Measurements from ENCODE around the gene MUSK.

The MUSK gene

GRCh38 chr9:110751971-110752370 lies 83.4 kb downstream of the MUSK start:
- ChIA-PET CTCF (no interaction called here), POLR2A (no interaction called here)
- no peak for DNase-seq (ENCODE audit: extremely low spot score)
- no peak for TF ChIP-seq SUZ12 (IDR thresholded peaks at IDR 0.05)
- no peak for TF ChIP-seq SP1 (IDR thresholded peaks at IDR 0.05)
- no peak for TF ChIP-seq L3MBTL2 (conservative IDR thresholded peaks at IDR 0.05)
- no peak for TF ChIP-seq ZNF384 (IDR thresholded peaks at IDR 0.05)
- no peak for TF ChIP-seq NFRKB (IDR thresholded peaks at IDR 0.05)
- TF ChIP-seq PKNOX1 (IDR thresholded peaks at IDR 0.05) = no peak
- no peak for TF ChIP-seq ARNT (IDR thresholded peaks at IDR 0.05)
- no peak for TF ChIP-seq FOXK2 (IDR thresholded peaks at IDR 0.05)
- no peak for TF ChIP-seq FOXM1 (IDR thresholded peaks at IDR 0.05; ENCODE audit: borderline replicate concordance)
- TF ChIP-seq ELF4 (IDR thresholded peaks at IDR 0.05) = no peak
- no peak for TF ChIP-seq CTBP1 (IDR thresholded peaks at IDR 0.05; ENCODE audit: borderline replicate concordance)

- DNase-seq (ENCODE audit: extremely low spot score) = no peak
Measured at GRCh38 chr9:110752766-110753165, 84.2 kb downstream of the MUSK start.

GRCh38 chr9:110753731-110754231 lies 85.2 kb downstream of the MUSK start:
- TF ChIP-seq SUZ12 (IDR thresholded peaks at IDR 0.05) = no peak
- TF ChIP-seq L3MBTL2 (conservative IDR thresholded peaks at IDR 0.05) = no peak
- TF ChIP-seq TARDBP (IDR thresholded peaks at IDR 0.05) = no peak
- TF ChIP-seq ARNT (IDR thresholded peaks at IDR 0.05) = no peak
- TF ChIP-seq FOXA1 (IDR thresholded peaks at IDR 0.05) = no peak
- TF ChIP-seq ZNF384 (IDR thresholded peaks at IDR 0.05) = no peak
- TF ChIP-seq NFRKB (IDR thresholded peaks at IDR 0.05) = no peak
- TF ChIP-seq HDGF (IDR thresholded peaks at IDR 0.05; ENCODE audit: borderline replicate concordance) = no peak
- TF ChIP-seq FOXM1 (IDR thresholded peaks at IDR 0.05; ENCODE audit: borderline replicate concordance) = no peak
- no peak for TF ChIP-seq PKNOX1 (IDR thresholded peaks at IDR 0.05)
- no peak for TF ChIP-seq SP1 (IDR thresholded peaks at IDR 0.05)
- TF ChIP-seq LEF1 (IDR thresholded peaks at IDR 0.05; ENCODE audit: borderline replicate concordance) = no peak
- no peak for TF ChIP-seq FOXK2 (IDR thresholded peaks at IDR 0.05)
- ChIA-PET CTCF (no interaction called here), POLR2A (no interaction called here)
- DNase-seq (ENCODE audit: extremely low spot score) = no peak

More at GRCh38 chr9:110752766-110753165, 84.2 kb downstream of the MUSK start:
- TF ChIP-seq BHLHE40 (IDR thresholded peaks at IDR 0.05; ENCODE audit: borderline replicate concordance) = no peak
- CTCF ChIA-PET = no interaction called here
- POLR2A ChIA-PET = no interaction called here

GRCh38 chr9:110755179-110755578 lies 86.6 kb downstream of the MUSK start:
- no peak for TF ChIP-seq FOXA1 (IDR thresholded peaks at IDR 0.05)
- TF ChIP-seq L3MBTL2 (conservative IDR thresholded peaks at IDR 0.05) = no peak
- no peak for TF ChIP-seq ZNF384 (IDR thresholded peaks at IDR 0.05)
- no peak for TF ChIP-seq LEF1 (IDR thresholded peaks at IDR 0.05; ENCODE audit: borderline replicate concordance)
- TF ChIP-seq CTBP1 (IDR thresholded peaks at IDR 0.05; ENCODE audit: borderline replicate concordance) = no peak
- no peak for TF ChIP-seq SUZ12 (IDR thresholded peaks at IDR 0.05)
- no peak for TF ChIP-seq ARNT (IDR thresholded peaks at IDR 0.05)
- no peak for TF ChIP-seq NFRKB (IDR thresholded peaks at IDR 0.05)
- no peak for TF ChIP-seq ELF4 (IDR thresholded peaks at IDR 0.05)
- TF ChIP-seq PKNOX1 (IDR thresholded peaks at IDR 0.05) = no peak
- POLR2A ChIA-PET = no interaction called here
- CTCF ChIA-PET = no interaction called here
- DNase-seq (ENCODE audit: extremely low spot score) = no peak

GRCh38 chr9:110758201-110758600 lies 89.6 kb downstream of the MUSK start:
- CTCF ChIA-PET = no interaction called here
- POLR2A ChIA-PET = no interaction called here
- TF ChIP-seq ZNF384 (IDR thresholded peaks at IDR 0.05) = no peak
- no peak for TF ChIP-seq NFRKB (IDR thresholded peaks at IDR 0.05)
- TF ChIP-seq SP1 (IDR thresholded peaks at IDR 0.05) = no peak
- no peak for TF ChIP-seq BHLHE40 (IDR thresholded peaks at IDR 0.05; ENCODE audit: borderline replicate concordance)
- no peak for TF ChIP-seq ELF4 (IDR thresholded peaks at IDR 0.05)
- no peak for TF ChIP-seq PKNOX1 (IDR thresholded peaks at IDR 0.05)
- no peak for TF ChIP-seq HDGF (IDR thresholded peaks at IDR 0.05; ENCODE audit: borderline replicate concordance)
- no peak for TF ChIP-seq LEF1 (IDR thresholded peaks at IDR 0.05; ENCODE audit: borderline replicate concordance)
- no peak for TF ChIP-seq ARNT (IDR thresholded peaks at IDR 0.05)
- no peak for TF ChIP-seq CTBP1 (IDR thresholded peaks at IDR 0.05; ENCODE audit: borderline replicate concordance)
- no peak for TF ChIP-seq FOXA1 (IDR thresholded peaks at IDR 0.05)
- no peak for TF ChIP-seq TARDBP (IDR thresholded peaks at IDR 0.05)
- no peak for TF ChIP-seq FOXM1 (IDR thresholded peaks at IDR 0.05; ENCODE audit: borderline replicate concordance)
- TF ChIP-seq SUZ12 (IDR thresholded peaks at IDR 0.05) = no peak
- TF ChIP-seq L3MBTL2 (conservative IDR thresholded peaks at IDR 0.05) = no peak
- no peak for TF ChIP-seq FOXK2 (IDR thresholded peaks at IDR 0.05)
- DNase-seq (ENCODE audit: extremely low spot score) = no peak

GRCh38 chr9:110762783-110763182 lies 94.2 kb downstream of the MUSK start:
- no peak for DNase-seq (ENCODE audit: extremely low spot score)
- POLR2A ChIA-PET = no interaction called here
- CTCF ChIA-PET = interaction anchor here (0.6 kb wide), 2 partner anchors 524 to 1504 kb away, joined by 3 to 8 read pairs; no protein-coding TSS in a partner anchor
- TF ChIP-seq ELF4 (IDR thresholded peaks at IDR 0.05) (no peak), CTBP1 (IDR thresholded peaks at IDR 0.05; ENCODE audit: borderline replicate concordance) (no peak), HDGF (IDR thresholded peaks at IDR 0.05; ENCODE audit: borderline replicate concordance) (no peak), ARNT (IDR thresholded peaks at IDR 0.05) (no peak), SP1 (IDR thresholded peaks at IDR 0.05) (no peak), NFRKB (IDR thresholded peaks at IDR 0.05) (no peak)

All from HEK293T (cell line).